ENCODE measurements around the gene QRFP. TPM values are rescaled to one million over a fixed set of nuclear protein-coding genes. Genes with fewer than 3 reads are reported as not detected.
"Not testable (repeated sequence)": the region's sequence is repeated elsewhere in the genome, so short reads cannot be mapped to it uniquely, and the experiment has no call there.

The QRFP gene
- total RNA-seq, 1 experiment from 2014 or later, result not detected

DNA sequence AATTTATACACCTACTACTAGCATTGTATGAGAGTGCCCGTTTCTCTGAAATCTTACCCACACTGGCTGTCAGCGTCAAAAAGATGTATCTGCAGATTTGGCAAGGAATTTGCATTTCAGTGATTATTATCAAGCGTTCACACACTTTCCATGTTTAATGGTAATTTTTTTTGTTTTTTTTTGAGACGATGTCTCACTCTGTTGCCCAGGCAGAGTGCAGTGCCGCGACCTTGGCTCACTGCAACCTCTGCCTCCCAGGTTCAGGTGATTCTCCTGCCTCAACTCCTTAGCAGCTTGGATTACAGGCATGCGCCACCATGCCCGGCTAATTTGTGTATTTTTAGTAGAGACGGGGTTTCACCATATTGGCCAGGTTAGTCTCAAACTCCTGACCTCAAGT lies 47.3 kb downstream of the QRFP start:
- Mint-ChIP-seq H3K36me3 (ENCODE audit: insufficient read depth in 1 of 3, low read depth in 3 of 3) (peaks cover 8 to 27% (median 13%) of the 10 kb centered on the region in 3 experiments), H3K4me1 (peaks cover 35 to 40% of the 10 kb centered on the region in 2 experiments), H3K9me3 (no peaks in the 10 kb centered on the region), H3K27me3 (ENCODE audit: low read depth) (no peaks in the 10 kb centered on the region), H3K27ac (peak overlapping the region in 1 of 3 experiments; percentile 35; a peak in 1 of 7 replicates), H3K4me3 (no peak overlapping the region)
- Histone ChIP-seq H4K91ac (ENCODE audit: insufficient read length, low read depth, low read length) (no peak overlapping the region), H3K23me2 (ENCODE audit: insufficient read length, low read depth, low read length, poor library complexity, severe bottlenecking) (no peaks in the 10 kb centered on the region), H3K4ac (ENCODE audit: low read depth, low read length) (no peak overlapping the region), H2BK15ac (ENCODE audit: low read depth, low read length) (no peak overlapping the region), H2AFZ (ENCODE audit: low read length) (no peak overlapping the region), H3K27ac (ENCODE audit: insufficient read length, low read depth, low read length) (no peak overlapping the region), H2BK20ac (ENCODE audit: low read depth, low read length, poor library complexity, severe bottlenecking) (no peak overlapping the region), H3K56ac (ENCODE audit: insufficient read length, low read depth, low read length) (no peak overlapping the region), H2BK12ac (ENCODE audit: insufficient read length, low read depth, low read length) (no peak overlapping the region), H2AK5ac (ENCODE audit: insufficient read length, low read length) (no peak overlapping the region), H3K23ac (ENCODE audit: insufficient read length, low read depth, low read length) (no peak overlapping the region), H3T11ph (ENCODE audit: low read length) (no peak overlapping the region), H3K79me1 (ENCODE audit: insufficient read depth, low read depth, low read length, poor library complexity, severe bottlenecking) (peaks cover 8% of the 10 kb centered on the region), H2BK120ac (ENCODE audit: low read depth, low read length, poor library complexity, severe bottlenecking) (no peak overlapping the region), H3K4me2 (ENCODE audit: insufficient read depth, insufficient read length, low read length) (no peak overlapping the region), H3K4me1 (ENCODE audit: insufficient read depth, low read length) (peaks cover 4% of the 10 kb centered on the region; the same call in 1 of the 2 replicates), H2BK5ac (ENCODE audit: insufficient read length, low read length) (no peak overlapping the region), H3K18ac (ENCODE audit: insufficient read length, low read depth, low read length) (no peak overlapping the region), H3K27me3 (ENCODE audit: insufficient read depth, low read length) (no peaks in the 10 kb centered on the region), H3K79me2 (ENCODE audit: insufficient read depth, low read length) (peaks cover 12% of the 10 kb centered on the region), H4K5ac (ENCODE audit: insufficient read length, low read depth, low read length) (no peak overlapping the region), H3K9me3 (ENCODE audit: control insufficient read depth, low read depth, low read length) (no peaks in the 10 kb centered on the region), H3K14ac (ENCODE audit: insufficient read depth, low read length) (no peak overlapping the region), H3K9ac (ENCODE audit: extremely low read depth, insufficient read length, low read length) (no peak overlapping the region), H4K8ac (replicated peaks; ENCODE audit: insufficient read length, low read depth, low read length) (no peak overlapping the region), H4K20me1 (ENCODE audit: control insufficient read depth, insufficient read depth, insufficient read length) (no peaks in the 10 kb centered on the region)
- no peak for DNase-seq
- WGBS (ENCODE audit: extremely low coverage, insufficient read length, low lambda C conversion rate), result no CpG with 5 or more reads among the region's 9 CpGs
- TF ChIP-seq, protein P1, sequence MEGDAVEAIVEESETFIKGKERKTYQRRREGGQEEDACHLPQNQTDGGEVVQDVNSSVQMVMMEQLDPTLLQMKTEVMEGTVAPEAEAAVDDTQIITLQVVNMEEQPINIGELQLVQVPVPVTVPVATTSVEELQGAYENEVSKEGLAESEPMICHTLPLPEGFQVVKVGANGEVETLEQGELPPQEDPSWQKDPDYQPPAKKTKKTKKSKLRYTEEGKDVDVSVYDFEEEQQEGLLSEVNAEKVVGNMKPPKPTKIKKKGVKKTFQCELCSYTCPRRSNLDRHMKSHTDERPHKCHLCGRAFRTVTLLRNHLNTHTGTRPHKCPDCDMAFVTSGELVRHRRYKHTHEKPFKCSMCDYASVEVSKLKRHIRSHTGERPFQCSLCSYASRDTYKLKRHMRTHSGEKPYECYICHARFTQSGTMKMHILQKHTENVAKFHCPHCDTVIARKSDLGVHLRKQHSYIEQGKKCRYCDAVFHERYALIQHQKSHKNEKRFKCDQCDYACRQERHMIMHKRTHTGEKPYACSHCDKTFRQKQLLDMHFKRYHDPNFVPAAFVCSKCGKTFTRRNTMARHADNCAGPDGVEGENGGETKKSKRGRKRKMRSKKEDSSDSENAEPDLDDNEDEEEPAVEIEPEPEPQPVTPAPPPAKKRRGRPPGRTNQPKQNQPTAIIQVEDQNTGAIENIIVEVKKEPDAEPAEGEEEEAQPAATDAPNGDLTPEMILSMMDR (conservative IDR thresholded peaks at IDR 0.05), result no peak

DNA sequence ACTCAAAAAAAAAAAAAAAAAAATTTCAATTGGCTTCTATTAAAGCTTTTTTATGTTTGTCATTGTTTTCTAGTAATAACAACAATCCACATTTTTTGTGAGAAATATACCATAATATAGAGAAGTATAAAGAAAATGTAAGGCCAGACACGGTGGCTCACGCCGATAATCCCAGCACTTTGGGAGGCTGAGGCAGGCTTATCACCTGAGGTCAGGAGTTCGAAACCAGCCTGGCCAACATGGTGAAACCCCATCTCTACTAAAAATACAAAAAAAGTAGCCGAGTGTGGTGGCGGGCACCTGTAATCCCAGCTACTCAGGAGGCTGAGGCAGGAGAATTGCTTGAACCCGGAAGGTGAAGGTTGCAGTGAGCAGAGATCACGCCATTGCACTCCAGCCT lies 48.1 kb downstream of the QRFP start:
- H2BK12ac ChIP-seq (ENCODE audit: insufficient read length, low read depth, low read length); H3K27me3 Mint-ChIP-seq (ENCODE audit: low read depth); DNase-seq; H2BK15ac ChIP-seq (ENCODE audit: low read depth, low read length); H3K23me2 ChIP-seq (ENCODE audit: insufficient read length, low read depth, low read length, poor library complexity, severe bottlenecking); H4K20me1 ChIP-seq (ENCODE audit: control insufficient read depth, insufficient read depth, insufficient read length); H3K23ac ChIP-seq (ENCODE audit: insufficient read length, low read depth, low read length); H2BK5ac ChIP-seq (ENCODE audit: insufficient read length, low read length); H4K8ac ChIP-seq (replicated peaks; ENCODE audit: insufficient read length, low read depth, low read length); H4K91ac ChIP-seq (ENCODE audit: insufficient read length, low read depth, low read length); H3K9me3 Mint-ChIP-seq; H3K27me3 ChIP-seq (ENCODE audit: insufficient read depth, low read length); H3K79me1 ChIP-seq (ENCODE audit: insufficient read depth, low read depth, low read length, poor library complexity, severe bottlenecking); H3K14ac ChIP-seq (ENCODE audit: insufficient read depth, low read length); H3K27ac Mint-ChIP-seq; H3K4me2 ChIP-seq (ENCODE audit: insufficient read depth, insufficient read length, low read length); H3K9me3 ChIP-seq (ENCODE audit: control insufficient read depth, low read depth, low read length); H3K4me3 Mint-ChIP-seq; H2BK120ac ChIP-seq (ENCODE audit: low read depth, low read length, poor library complexity, severe bottlenecking); H4K5ac ChIP-seq (ENCODE audit: insufficient read length, low read depth, low read length); H3T11ph ChIP-seq (ENCODE audit: low read length); H3K27ac ChIP-seq (ENCODE audit: insufficient read length, low read depth, low read length); H2AFZ ChIP-seq (ENCODE audit: low read length); H3K9ac ChIP-seq (ENCODE audit: extremely low read depth, insufficient read length, low read length); H3K56ac ChIP-seq (ENCODE audit: insufficient read length, low read depth, low read length); H2AK5ac ChIP-seq (ENCODE audit: insufficient read length, low read length); H3K4me1 ChIP-seq (ENCODE audit: insufficient read depth, low read length); H2BK20ac ChIP-seq (ENCODE audit: low read depth, low read length, poor library complexity, severe bottlenecking); H3K18ac ChIP-seq (ENCODE audit: insufficient read length, low read depth, low read length); H3K4ac ChIP-seq (ENCODE audit: low read depth, low read length): not testable (repeated sequence)
- Mint-ChIP-seq H3K4me1 (peaks cover 41 to 46% of the 10 kb centered on the region in 2 experiments), H3K36me3 (ENCODE audit: insufficient read depth in 1 of 3, low read depth in 3 of 3) (peaks cover 8 to 21% (median 8%) of the 10 kb centered on the region in 3 experiments)
- WGBS (ENCODE audit: extremely low coverage, insufficient read length, low lambda C conversion rate), result no CpG with 5 or more reads among the region's 8 CpGs
- H3K79me2 ChIP-seq (ENCODE audit: insufficient read depth, low read length), result peaks cover 17% of the 10 kb centered on the region
